ENCODE measurements around the gene SFMBT1. TPM values are rescaled to one million over a fixed set of nuclear protein-coding genes. Genes with fewer than 3 reads are reported as not detected.

SFMBT1 gene
- total RNA-seq, 1 donor from 2014 or later: 17.3 TPM

DNA sequence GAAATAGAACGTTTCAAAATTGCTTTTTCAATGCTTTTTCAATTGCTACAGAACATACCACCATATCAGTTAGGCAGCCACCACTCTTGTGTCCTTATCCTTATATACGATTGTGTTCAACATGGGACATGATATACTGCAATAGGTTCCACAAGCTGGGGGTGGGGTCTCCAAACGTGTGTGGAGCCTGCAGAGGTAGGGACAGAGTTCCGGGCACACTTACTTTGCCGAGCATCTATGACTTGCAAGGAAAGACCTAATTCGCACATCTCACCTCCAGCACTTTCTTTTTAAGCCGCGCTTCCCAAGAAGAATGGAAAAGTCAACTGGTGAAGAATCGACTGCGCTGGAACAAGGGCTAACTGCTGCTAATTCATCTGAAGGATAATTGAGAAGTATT is 39.6 kb upstream of the SFMBT1 start:
- ATAC-seq (no peak), DNase-seq (no peak)
- TF ChIP-seq, protein P1, sequence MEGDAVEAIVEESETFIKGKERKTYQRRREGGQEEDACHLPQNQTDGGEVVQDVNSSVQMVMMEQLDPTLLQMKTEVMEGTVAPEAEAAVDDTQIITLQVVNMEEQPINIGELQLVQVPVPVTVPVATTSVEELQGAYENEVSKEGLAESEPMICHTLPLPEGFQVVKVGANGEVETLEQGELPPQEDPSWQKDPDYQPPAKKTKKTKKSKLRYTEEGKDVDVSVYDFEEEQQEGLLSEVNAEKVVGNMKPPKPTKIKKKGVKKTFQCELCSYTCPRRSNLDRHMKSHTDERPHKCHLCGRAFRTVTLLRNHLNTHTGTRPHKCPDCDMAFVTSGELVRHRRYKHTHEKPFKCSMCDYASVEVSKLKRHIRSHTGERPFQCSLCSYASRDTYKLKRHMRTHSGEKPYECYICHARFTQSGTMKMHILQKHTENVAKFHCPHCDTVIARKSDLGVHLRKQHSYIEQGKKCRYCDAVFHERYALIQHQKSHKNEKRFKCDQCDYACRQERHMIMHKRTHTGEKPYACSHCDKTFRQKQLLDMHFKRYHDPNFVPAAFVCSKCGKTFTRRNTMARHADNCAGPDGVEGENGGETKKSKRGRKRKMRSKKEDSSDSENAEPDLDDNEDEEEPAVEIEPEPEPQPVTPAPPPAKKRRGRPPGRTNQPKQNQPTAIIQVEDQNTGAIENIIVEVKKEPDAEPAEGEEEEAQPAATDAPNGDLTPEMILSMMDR (IDR thresholded peaks at IDR 0.05): no peak
- Histone ChIP-seq H3K27me3 (ENCODE audit: low read depth) (no peaks in the 10 kb centered on the region), H3K9me3 (no peaks in the 10 kb centered on the region), H3K4me1 (peaks cover 2% of the 10 kb centered on the region), H3K4me3 (no peak overlapping the region), H3K36me3 (peaks cover 17% of the 10 kb centered on the region), H3K27ac (no peak overlapping the region)
- intact Hi-C loops (cut with DNase I): no loop called here

- Histone ChIP-seq H3K4me3 (no peak overlapping the region), H3K4me1 (no peaks in the 10 kb centered on the region), H3K36me3 (peaks cover 7% of the 10 kb centered on the region), H3K27ac (no peak overlapping the region), H3K27me3 (ENCODE audit: low read depth) (no peaks in the 10 kb centered on the region), H3K9me3 (no peaks in the 10 kb centered on the region)
- ATAC-seq (no peak), DNase-seq (no peak)
- intact Hi-C loops (cut with DNase I): no loop called here
- TF ChIP-seq, protein P1 (IDR thresholded peaks at IDR 0.05): no peak
These were observed 38.6 kb upstream of the SFMBT1 start for GRCh38 chr3:53084310-53085001.

DNA sequence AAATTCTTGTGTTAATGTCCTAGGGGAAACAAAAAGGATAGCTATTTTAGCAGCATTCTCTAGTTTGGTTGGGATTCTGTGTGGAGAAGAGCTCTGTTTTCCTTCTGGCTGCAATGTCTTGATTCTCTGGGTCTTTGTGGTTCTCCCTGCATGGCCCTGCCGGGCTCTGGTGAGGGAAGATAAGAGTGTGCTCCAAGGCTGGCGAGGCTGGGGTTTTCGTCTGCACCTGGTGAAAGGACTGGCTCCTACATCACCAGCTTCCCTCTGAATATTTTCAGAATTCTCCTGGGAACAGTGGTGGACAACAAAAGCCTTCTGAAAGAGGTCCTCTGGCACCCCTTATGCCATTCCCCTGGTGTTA is 38.1 kb upstream of the SFMBT1 start:
- no peaks in the 10 kb centered on the region for H3K9me3 ChIP-seq
- no peaks in the 10 kb centered on the region for H3K27me3 ChIP-seq (ENCODE audit: low read depth)
- peaks cover 2% of the 10 kb centered on the region for H3K36me3 ChIP-seq
- no peak for DNase-seq
- H3K4me1 ChIP-seq: no peaks in the 10 kb centered on the region
- H3K27ac ChIP-seq: no peak overlapping the region
- intact Hi-C loops (cut with DNase I): no loop called here
- TF ChIP-seq, protein P1 (IDR thresholded peaks at IDR 0.05): no peak
- no peak for ATAC-seq
- H3K4me3 ChIP-seq: no peak overlapping the region

DNA sequence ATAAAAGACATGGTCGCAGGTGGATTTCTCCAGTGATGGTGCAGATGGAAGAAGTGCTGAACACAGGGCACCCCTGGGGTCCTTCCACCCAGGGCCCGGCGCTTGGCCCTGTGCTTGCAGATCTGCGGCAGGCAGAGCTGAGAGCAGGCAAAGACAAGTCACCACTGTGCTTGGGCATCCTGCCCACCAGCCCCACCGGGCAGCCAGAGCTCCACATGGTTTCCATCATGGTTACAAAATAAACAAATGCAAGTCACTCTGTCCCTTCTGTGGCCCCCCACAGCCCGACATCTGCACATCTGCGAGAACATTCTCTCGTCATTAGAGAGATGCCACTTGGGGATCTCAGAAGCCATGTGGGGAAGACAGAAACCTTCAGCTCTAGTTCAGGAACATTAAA is 37.6 kb upstream of the SFMBT1 start:
- intact Hi-C loops (cut with DNase I): no loop called here
- Histone ChIP-seq H3K27me3 (ENCODE audit: low read depth) (no peaks in the 10 kb centered on the region), H3K4me3 (no peak overlapping the region), H3K9me3 (no peaks in the 10 kb centered on the region), H3K36me3 (no peaks in the 10 kb centered on the region), H3K27ac (no peak overlapping the region), H3K4me1 (no peaks in the 10 kb centered on the region)
- DNase-seq (no peak), ATAC-seq (no peak)
- TF ChIP-seq, protein P1 (IDR thresholded peaks at IDR 0.05): no peak

- no peak overlapping the region for H3K4me3 ChIP-seq
- no peaks in the 10 kb centered on the region for H3K36me3 ChIP-seq
- TF ChIP-seq, protein P1 (IDR thresholded peaks at IDR 0.05): no peak
- DNase-seq (no peak), ATAC-seq (no peak)
- no peaks in the 10 kb centered on the region for H3K27me3 ChIP-seq (ENCODE audit: low read depth)
- no peak overlapping the region for H3K27ac ChIP-seq
- no peaks in the 10 kb centered on the region for H3K9me3 ChIP-seq
- no peaks in the 10 kb centered on the region for H3K4me1 ChIP-seq
- intact Hi-C loops (cut with DNase I): no loop called here
These were observed 36.9 kb upstream of the SFMBT1 start for GRCh38 chr3:53082736-53083135.

Measured in lower lobe of right lung (tissue), 2 donors.